22Rv1 (cell line): Measurements from ENCODE around the gene MBNL3.

ENCODE experiments used
- H3K27ac ChIP-seq: fragments of 450-650 bp; 2 replicates; pipeline ENCODE4 v1.5.1; 2017
- CTCF ChIP-seq: fragments of 450-650 bp; IDR thresholded peaks from 2 replicates; pipeline ENCODE4 v1.5.1; 2017; ENCODE audit warnings: mild to moderate bottlenecking
- ZFX ChIP-seq: fragments of 450-650 bp; IDR thresholded peaks from 2 replicates; pipeline ENCODE4 v1.6.1; 2017; ENCODE audit warnings: antibody characterized with exemption, borderline replicate concordance

The MBNL3 gene

GRCh38 chrX:132394591-132394990 lies 94.2 kb downstream of the MBNL3 start:
- H3K27ac ChIP-seq, result no peak overlapping the region
- no peak for TF ChIP-seq ZFX
- TF ChIP-seq CTCF, result no peak

DNA sequence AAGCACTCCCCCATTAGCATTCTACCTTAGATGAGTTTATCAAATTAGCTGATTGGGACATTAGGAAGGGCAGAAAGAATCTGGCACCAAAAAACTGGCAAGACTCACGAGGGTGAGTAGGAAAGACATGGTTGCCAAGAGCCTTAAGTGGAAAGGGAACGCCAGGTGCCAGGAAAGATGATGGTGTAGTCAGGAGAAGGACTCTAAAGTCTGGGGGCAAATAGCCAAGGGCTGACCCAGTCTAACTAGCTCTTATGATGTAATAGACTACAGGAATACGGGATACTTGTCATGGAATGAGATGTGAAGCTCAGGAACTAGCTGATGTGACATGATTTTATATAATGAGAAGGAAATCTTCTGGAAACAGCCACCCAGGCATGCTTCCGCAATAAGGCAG lies 94.8 kb downstream of the MBNL3 start:
- no peak overlapping the region for H3K27ac ChIP-seq
- TF ChIP-seq CTCF (no peak), ZFX (no peak)

- no peak for TF ChIP-seq CTCF
- H3K27ac ChIP-seq, result no peak overlapping the region
Measured at GRCh38 chrX:132393485-132393884, 95.4 kb downstream of the MBNL3 start.

GRCh38 chrX:132393085-132393484 lies 95.8 kb downstream of the MBNL3 start:
- H3K27ac ChIP-seq, result no peak overlapping the region
- TF ChIP-seq CTCF (no peak), ZFX (no peak)

DNA sequence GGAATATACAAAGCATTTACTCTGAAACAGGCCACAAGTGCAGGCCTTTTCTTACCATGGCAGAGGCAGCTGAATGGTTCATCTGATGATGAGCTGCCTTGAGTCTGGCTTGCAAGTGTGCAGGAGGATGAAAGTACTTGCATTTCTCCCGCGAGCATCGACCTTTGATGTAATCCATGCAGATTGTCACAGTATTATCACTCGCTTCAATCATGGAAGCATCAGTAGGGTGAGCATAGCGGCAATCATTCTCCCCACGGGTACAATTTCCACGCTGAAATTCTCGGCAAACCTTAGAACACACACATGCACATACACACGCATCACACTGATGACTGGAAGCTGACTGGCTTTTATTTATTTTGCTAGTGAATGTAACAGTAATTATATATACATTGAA lies 98.0 kb downstream of the MBNL3 start:
- no peak for TF ChIP-seq CTCF
- no peak for TF ChIP-seq ZFX

DNA sequence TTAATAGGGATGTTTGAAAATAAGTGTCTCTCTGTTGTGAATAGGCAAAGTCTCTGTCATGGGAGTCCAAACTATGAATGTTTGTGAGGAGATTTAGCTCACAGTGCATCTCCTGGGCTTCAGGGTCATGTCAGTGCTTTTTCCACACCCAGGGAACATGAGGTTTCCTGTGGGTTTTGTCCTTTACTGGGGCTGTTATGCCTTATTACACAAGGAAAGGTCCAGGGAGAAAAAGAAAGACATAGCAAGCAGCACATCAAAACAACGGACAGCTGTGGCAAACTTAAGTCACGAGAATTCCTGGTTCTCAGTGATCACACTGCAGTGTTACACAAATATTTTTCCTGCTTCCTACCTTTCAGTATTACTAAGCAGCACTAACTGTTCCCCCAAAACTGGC lies 99.4 kb downstream of the MBNL3 start:
- H3K27ac ChIP-seq, result no peak overlapping the region
- no peak for TF ChIP-seq CTCF
- no peak for TF ChIP-seq ZFX

More for the DNA sequence above, 98.0 kb downstream of the MBNL3 start:
- no peak overlapping the region for H3K27ac ChIP-seq

GRCh38 chrX:132388371-132388770 lies 100.5 kb downstream of the MBNL3 start:
- TF ChIP-seq ZFX (no peak), CTCF (no peak)

More at GRCh38 chrX:132388371-132388770, 100.5 kb downstream of the MBNL3 start:
- no peak overlapping the region for H3K27ac ChIP-seq
